Measurements from ENCODE around the gene LILRA6.

DNA sequence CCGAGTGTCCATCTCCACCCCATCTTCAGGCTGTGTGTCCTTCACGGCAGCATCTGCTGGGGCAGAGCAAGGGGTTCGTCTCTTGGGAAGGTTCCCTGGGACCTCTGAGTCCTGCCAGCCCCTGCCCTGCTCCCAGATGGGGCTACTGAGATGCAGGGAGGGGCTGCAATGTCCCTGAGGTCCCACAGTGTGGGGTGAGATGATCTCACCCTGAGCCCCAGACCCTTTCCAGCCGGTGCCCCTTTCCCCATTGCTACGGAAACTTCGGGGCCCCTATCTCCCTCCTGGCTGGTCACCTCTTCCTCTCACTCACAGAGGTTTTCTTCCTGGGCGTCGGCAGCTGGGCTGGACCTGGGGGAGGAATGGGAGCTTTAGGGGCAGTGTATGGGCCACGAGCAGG, 33.4 kb upstream of the LILRA6 start:
- TF ChIP-seq, protein P1, sequence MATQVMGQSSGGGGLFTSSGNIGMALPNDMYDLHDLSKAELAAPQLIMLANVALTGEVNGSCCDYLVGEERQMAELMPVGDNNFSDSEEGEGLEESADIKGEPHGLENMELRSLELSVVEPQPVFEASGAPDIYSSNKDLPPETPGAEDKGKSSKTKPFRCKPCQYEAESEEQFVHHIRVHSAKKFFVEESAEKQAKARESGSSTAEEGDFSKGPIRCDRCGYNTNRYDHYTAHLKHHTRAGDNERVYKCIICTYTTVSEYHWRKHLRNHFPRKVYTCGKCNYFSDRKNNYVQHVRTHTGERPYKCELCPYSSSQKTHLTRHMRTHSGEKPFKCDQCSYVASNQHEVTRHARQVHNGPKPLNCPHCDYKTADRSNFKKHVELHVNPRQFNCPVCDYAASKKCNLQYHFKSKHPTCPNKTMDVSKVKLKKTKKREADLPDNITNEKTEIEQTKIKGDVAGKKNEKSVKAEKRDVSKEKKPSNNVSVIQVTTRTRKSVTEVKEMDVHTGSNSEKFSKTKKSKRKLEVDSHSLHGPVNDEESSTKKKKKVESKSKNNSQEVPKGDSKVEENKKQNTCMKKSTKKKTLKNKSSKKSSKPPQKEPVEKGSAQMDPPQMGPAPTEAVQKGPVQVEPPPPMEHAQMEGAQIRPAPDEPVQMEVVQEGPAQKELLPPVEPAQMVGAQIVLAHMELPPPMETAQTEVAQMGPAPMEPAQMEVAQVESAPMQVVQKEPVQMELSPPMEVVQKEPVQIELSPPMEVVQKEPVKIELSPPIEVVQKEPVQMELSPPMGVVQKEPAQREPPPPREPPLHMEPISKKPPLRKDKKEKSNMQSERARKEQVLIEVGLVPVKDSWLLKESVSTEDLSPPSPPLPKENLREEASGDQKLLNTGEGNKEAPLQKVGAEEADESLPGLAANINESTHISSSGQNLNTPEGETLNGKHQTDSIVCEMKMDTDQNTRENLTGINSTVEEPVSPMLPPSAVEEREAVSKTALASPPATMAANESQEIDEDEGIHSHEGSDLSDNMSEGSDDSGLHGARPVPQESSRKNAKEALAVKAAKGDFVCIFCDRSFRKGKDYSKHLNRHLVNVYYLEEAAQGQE (IDR thresholded peaks at IDR 0.05; ENCODE audit: low read depth) = no peak
- no peak for TF ChIP-seq EP300 (IDR thresholded peaks at IDR 0.05; ENCODE audit: borderline replicate concordance)
- no peak for TF ChIP-seq YY1 (IDR thresholded peaks at IDR 0.05; ENCODE audit: low read depth)
- TF ChIP-seq, protein P2, sequence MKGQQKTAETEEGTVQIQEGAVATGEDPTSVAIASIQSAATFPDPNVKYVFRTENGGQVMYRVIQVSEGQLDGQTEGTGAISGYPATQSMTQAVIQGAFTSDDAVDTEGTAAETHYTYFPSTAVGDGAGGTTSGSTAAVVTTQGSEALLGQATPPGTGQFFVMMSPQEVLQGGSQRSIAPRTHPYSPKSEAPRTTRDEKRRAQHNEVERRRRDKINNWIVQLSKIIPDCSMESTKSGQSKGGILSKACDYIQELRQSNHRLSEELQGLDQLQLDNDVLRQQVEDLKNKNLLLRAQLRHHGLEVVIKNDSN (IDR thresholded peaks at IDR 0.05) = no peak
